ENCODE data around the gene TAF3.

TAF3 gene

DNA sequence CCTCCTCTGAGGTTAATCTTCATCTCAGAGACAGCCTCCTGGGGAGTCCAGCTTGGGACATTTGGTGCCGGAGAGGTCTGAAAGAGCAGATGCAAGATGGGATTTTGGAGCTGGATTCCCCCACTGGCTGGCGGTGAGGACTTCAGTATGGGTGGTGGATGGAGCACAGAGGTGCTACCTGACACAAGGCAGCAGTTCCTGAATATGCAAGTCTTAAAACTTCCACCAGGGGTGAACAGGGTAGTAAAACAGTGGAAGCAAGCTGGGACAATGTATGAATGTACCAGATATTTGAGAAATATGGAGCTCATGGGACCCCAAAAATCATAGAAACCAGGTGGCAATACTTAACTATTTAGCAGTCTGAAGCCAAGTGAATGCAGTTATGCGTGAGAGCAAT lies 4.8 kb upstream of the TAF3 start:
- no peak for DNase-seq

DNA sequence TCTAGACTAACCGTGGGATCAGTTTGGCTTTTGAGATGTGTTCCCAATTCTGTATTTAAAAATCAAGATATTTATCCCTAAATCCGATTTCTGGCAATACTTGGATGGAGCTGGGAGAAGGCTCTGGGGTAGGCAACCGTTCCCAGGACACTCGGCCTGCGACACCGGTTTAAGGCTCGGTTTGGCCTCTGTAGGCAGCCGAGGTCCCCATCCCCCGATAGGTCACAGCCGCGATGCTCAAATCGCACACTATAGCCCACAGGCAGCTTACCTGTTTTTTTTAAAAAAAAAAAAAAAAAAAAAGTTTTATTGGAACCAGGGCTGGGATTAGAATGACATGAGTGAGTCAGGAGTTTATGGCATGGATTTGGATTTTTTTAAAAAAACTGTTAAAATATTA lies 729 bp upstream of the TAF3 start:
- no peak for DNase-seq

DNA sequence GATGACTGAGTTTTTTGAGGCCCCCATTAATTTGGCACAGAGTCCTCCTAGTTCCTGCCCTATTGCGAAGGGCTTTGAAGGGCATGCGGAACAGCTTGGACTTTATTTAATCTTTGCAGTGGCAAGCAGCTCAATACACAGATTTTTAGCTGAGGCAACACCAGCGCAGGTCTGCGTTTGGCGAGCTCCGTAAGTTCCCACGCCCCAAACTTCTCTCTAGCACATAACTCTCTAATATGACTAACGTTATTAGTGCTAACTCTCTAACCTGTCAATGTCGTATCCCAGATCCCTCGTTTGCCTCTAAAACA lies 366 bp upstream of the TAF3 start:
- no peak for DNase-seq

DNA sequence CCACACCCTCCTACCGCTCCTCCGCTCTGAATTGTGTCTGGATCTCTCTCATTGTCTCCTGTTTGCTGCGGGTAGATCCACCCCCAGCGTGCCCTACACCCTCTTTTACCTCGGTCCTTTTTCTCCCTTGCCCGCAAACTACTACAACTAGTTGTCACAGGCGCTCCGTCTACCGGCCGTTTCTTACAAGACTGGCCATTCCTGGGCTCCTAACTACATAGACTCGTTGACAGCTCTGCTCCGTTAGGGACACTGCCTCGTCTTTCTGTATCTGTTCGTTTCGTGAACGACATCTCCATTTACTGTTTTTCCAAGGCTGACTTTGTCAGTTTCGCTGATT lies 786 bp downstream of the TAF3 start:
- DNase-seq: peak; percentile 50

GRCh38 chr10:7824251-7824650 lies 5.9 kb downstream of the TAF3 start:
- no peak for DNase-seq

- DNase-seq: peak; percentile 26
Measured at GRCh38 chr10:7826971-7827370, 8.7 kb downstream of the TAF3 start.

DNA sequence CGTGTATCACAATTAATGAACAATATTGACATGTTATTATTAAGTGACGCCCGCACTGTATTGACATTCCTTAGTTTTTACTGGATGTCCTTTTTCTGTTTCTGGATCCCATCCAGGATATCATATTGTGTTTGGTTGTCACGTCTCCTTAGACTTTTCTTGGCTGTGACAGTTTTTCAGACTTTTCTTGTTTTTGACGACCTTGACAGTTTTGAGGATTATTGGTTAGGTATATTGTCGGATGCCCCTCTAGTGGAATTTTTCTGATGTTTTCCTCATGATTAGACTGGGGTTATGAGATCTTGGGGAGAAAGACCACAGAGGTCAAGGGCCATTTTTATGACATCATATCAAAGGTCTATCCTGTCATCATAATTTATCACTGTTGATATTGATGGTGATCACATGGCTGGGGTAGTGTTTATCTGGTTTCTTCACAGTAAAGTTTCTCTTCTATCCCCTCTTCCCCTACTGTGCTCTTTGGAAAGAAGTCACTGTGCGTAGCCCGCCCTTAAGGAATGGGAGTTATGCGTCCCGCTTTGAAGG lies 11.1 kb downstream of the TAF3 start:
- DNase-seq: no peak

GRCh38 chr10:7832060-7832459 lies 13.8 kb downstream of the TAF3 start:
- peak; percentile 8 for DNase-seq

DNA sequence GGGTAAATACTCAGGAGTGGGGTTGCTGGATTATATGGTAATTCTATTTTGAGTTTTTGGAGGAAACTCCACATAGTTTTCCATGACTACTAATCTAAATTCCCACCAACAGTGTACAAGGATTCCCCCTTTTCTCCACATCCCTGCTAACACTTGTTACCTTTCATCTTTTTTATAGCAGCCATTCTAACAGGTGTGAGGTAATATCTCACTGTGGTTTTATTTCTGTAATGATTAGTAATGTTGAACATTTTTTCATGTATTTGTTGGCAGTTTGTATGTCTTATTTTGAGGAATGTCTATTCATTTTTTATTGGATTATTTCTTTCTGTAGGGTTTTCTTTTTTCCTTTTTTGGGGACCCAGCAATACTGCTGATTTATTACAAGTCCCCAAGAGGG lies 14.9 kb downstream of the TAF3 start:
- DNase-seq: no peak

DNA sequence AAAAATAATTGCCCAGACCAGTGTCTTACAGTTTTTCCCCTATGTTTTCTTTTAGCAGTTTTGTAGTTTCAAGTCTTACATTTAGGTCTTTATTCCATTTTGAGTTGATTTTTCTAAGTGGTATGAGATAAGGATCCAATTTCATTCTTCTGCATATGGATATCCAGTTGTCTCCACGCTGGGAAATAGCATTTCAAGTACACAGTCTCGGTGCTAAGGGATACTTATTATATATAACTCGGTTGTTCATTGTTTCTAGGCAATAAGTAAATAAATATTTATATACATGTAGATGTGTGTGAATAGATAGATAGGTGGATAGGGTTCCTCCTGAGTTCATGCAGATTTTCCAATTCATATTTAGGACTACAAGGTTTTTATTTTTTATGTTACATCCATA lies 16.0 kb downstream of the TAF3 start:
- DNase-seq: no peak

DNA sequence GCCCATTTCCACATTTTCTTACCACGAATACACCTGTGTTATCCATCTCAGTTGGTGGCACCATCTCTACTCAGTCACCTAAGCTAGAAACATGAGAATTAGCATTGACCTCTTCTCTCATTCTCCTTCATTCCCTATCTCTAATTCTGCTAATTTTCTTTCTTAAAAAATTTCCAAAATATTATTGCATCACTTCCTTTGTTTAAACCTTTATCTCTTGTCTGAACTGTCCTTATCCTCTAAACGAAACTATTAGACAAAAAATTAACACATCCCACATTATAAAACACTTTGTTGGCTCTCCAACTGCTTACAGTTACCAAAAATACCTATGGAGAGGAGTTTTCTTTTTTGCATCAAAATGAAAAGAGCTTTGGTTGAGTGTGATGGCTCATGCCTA lies 18.3 kb downstream of the TAF3 start:
- DNase-seq: no peak

GRCh38 chr10:7846591-7846990 lies 28.3 kb downstream of the TAF3 start:
- DNase-seq: peak; percentile 59

DNA sequence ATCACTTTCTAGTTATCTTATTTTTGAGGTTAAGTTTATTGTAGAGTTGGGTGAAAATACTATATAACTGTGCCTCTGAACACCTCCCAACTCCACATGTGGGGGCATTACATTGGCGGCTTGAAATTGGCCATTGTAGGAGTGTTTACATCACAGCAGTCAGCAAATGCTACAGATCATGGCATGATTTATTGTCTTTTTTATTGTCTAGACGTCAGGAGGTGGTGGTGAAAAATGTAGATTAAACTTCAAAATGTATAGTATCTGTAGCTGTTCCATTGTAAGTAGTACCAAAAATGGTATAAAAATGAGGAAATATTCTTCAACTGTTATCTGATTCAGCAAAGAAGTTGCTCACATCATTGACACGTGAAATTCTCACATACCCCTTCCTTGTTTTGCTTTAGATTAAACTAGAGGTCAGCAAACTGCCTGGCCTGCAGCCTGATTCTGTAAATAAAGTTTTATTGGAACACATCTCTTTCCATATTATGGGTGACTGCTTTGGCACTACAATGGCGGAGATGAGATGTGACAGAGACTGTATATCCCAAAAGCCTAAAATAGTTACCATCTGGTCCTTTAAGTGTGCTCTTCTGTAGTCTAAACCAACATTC lies 35.0 kb downstream of the TAF3 start:
- DNase-seq: no peak

DNA sequence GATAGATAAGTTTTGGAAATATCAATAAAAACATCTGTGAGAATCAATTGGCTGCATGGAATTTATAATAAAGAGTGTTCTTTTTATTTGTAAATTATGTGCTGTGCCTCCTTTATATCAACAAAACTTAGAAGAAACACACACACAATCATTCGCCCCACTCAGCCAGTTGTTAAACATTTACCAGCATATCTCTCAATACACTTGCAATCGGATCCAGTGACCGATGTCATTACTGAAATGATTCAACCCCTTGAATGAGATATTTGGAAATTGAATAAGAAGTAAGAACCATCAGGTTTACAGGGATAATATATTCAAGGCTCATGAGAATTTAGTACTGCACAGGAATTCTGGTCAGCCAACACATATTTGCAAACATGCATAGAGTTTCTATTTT lies 35.6 kb downstream of the TAF3 start:
- no peak for DNase-seq

DNA sequence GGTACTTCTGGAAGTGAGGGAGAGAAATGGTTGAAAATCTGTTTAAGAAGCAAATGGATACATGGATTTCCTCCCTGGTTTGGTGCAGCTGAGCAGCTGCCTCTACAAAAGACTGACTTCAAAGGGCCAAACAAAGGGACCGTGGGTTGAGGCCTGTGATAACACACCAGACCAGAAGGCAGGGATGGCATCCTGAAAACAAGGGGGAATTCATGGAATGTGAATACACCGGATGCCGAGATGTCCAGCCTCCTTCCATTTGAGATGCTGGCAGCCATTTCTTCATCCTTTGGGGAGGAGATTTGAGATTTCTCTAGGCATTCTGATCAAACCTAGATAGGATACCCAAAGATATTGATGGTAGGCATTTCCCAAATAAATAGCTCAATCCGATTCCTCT lies 36.9 kb downstream of the TAF3 start:
- DNase-seq: no peak

- no peak for DNase-seq
Measured at GRCh38 chr10:7856678-7857077, 38.4 kb downstream of the TAF3 start.

- no peak for DNase-seq
Measured at GRCh38 chr10:7857262-7857661, 39.0 kb downstream of the TAF3 start.

GRCh38 chr10:7861509-7862120 lies 43.3 kb downstream of the TAF3 start:
- DNase-seq: no peak

DNA sequence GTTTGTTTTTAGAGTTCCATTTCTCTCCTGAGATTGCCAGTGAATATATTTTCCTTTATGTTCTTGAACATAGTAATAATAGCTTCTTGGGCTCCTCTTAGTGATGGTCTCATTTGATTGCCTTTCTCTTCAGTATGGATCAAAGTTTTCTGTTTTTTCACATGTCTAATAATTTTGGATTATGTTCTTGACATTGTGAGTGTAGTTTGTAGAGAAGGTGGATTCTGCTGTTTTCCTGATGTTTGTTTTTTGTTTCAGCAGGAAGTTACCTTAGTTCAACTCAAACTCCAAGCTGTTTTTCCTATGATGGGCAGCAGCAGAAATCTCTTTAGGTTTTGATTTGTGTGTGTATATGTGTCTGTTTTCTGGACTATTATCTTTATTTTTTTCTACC lies 43.8 kb downstream of the TAF3 start:
- DNase-seq: no peak

- DNase-seq: peak; percentile 49
Measured at GRCh38 chr10:7866176-7866575, 47.9 kb downstream of the TAF3 start.

DNA sequence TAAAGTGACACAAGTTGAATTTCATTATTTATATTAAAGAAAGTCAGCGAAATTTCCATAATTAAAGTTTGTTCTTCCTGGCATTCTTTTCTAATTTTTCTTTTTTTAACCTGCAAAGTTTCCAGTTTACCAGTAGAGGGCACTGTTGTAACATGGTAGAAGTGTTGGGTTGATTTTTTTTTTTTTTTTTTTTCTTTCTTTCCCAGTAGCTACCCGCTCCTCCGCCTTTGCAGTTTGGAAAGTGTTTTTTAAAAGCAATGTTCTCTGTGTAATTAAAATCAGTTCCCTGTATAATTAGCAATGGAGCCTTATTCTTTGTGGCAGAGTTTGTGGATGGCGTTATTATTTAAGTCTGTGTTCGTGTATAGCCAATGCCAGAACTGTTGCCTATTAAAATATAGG lies 53.7 kb downstream of the TAF3 start:
- DNase-seq: peak; percentile 22

- DNase-seq: no peak
Measured at GRCh38 chr10:7874864-7875263, 56.6 kb downstream of the TAF3 start.

DNA sequence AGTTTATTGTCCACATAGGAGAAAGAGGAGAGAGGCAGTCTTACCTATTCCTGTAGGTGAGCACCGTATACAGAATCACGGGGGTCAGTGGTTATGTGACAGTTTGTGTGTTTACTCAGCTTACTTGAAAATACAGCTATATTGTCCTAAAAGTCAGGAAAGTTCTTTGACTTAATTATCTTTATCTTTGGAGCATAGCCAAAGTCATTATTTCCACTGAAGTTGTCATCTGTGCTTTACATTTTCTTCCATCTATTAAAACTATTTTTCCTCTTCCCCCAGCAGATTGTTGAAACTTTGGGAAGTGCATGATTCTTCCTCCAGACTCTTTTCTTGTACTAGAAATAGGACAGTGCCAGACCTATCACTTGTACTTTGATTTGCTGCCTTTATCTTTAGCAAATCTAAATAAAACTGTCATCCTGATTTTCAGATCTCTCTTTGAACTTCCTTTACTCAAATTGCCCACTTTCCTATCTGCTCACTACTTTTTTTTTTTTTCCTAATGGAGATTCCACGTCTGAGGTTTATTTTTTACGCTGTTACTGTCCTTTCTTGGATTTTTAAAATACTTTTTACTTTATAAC lies 58.3 kb downstream of the TAF3 start:
- DNase-seq: no peak

- no peak for DNase-seq
Measured at GRCh38 chr10:7881119-7881518, 62.8 kb downstream of the TAF3 start.

- DNase-seq: no peak
Measured at GRCh38 chr10:7886056-7886455, 67.8 kb downstream of the TAF3 start.

Measured in fibroblast of skin of right biceps (primary cell).